Astrocyte (in vitro differentiated cells and primary cell): ENCODE results near the gene ZNF516. TPM values are rescaled to one million over a fixed set of nuclear protein-coding genes. Genes with fewer than 3 reads are reported as not detected.

Experiments
- DNase-seq: peaks from one replicate; pipeline ENCODE4 v3.0.0-alpha.2; 2010; ENCODE audit warnings: low read depth
- FAIRE-seq: peaks from 2 replicates; lab custom pipeline; 2011; peaks lifted over from hg19 to GRCh38; lab: Jason Lieb, UNC
- H2AFZ ChIP-seq: 2 replicates; pipeline ENCODE4 v1.6.0; 2012; ENCODE audit warnings: low read depth, low read length, inconsistent platforms
- H3K27ac ChIP-seq: 2 replicates; pipeline ENCODE4 v1.5.1; 2011; ENCODE audit warnings: low read depth, low read length, inconsistent platforms
- H3K27me3 ChIP-seq: 2 replicates; pipeline ENCODE4 v1.6.0; 2011; ENCODE audit warnings: low read length, inconsistent platforms; ENCODE audit not compliant: insufficient read depth
- H3K36me3 ChIP-seq: 2 replicates; pipeline ENCODE4 v1.5.1; 2011; ENCODE audit warnings: low read length, inconsistent platforms; ENCODE audit not compliant: insufficient read depth
- H3K4me1 ChIP-seq: 2 replicates; pipeline ENCODE4 v1.5.1; 2011; ENCODE audit warnings: low read length, inconsistent platforms; ENCODE audit not compliant: insufficient read depth
- H3K4me2 ChIP-seq: 2 replicates; pipeline ENCODE4 v1.6.0; 2012; ENCODE audit warnings: low read length, inconsistent platforms
- H3K4me3 ChIP-seq: 2 replicates; pipeline ENCODE4 v1.5.1; 2011; ENCODE audit warnings: low read depth, mild to moderate bottlenecking, low read length, inconsistent platforms; ENCODE audit not compliant: insufficient read depth
- H3K79me2 ChIP-seq: 2 replicates; pipeline ENCODE4 v1.6.0; 2012; ENCODE audit warnings: mild to moderate bottlenecking, low read length, inconsistent platforms; ENCODE audit not compliant: insufficient read depth
- H3K9ac ChIP-seq: 2 replicates; pipeline ENCODE4 v1.6.0; 2012; ENCODE audit warnings: mild to moderate bottlenecking, low read length, inconsistent platforms
- H3K9me3 ChIP-seq: 2 replicates; pipeline ENCODE4 v1.5.1; 2012; ENCODE audit warnings: low read depth, mild to moderate bottlenecking, low read length, inconsistent platforms; ENCODE audit not compliant: insufficient read depth
- H4K20me1 ChIP-seq: 2 replicates; pipeline ENCODE4 v1.6.0; 2012; ENCODE audit warnings: low read length, inconsistent platforms; ENCODE audit not compliant: insufficient read depth
- H3K27ac Mint-ChIP-seq: one replicate; pipeline ENCODE4 v1.8.0; 2021; ENCODE audit warnings: mild to moderate bottlenecking, mixed read lengths; ENCODE audit not compliant: unreplicated experiment
- H3K27me3 Mint-ChIP-seq: one replicate; pipeline ENCODE4 v1.8.0; 2021; ENCODE audit warnings: low read depth, mixed read lengths; ENCODE audit not compliant: unreplicated experiment
- H3K36me3 Mint-ChIP-seq: one replicate; pipeline ENCODE4 v1.8.0; 2021; ENCODE audit warnings: low read depth, mixed read lengths; ENCODE audit not compliant: unreplicated experiment
- H3K4me1 Mint-ChIP-seq: one replicate; pipeline ENCODE4 v1.8.0; 2021; ENCODE audit warnings: low read depth, mixed read lengths; ENCODE audit not compliant: unreplicated experiment
- H3K4me3 Mint-ChIP-seq: one replicate; pipeline ENCODE4 v1.8.0; 2021; ENCODE audit warnings: mild to moderate bottlenecking, moderate library complexity, mixed read lengths; ENCODE audit not compliant: unreplicated experiment
- H3K9me3 Mint-ChIP-seq: one replicate; pipeline ENCODE4 v1.8.0; 2021; ENCODE audit warnings: mild to moderate bottlenecking, mixed read lengths; ENCODE audit not compliant: unreplicated experiment
- CTCF ChIP-seq: IDR thresholded peaks from 2 replicates; pipeline ENCODE4 v1.5.1; 2011; ENCODE audit warnings: low read depth, mild to moderate bottlenecking, inconsistent platforms, low read length, moderate library complexity; ENCODE audit not compliant: insufficient read depth
- EZH2 ChIP-seq: IDR thresholded peaks from 2 replicates; pipeline ENCODE4 v1.6.1; 2012; ENCODE audit warnings: mild to moderate bottlenecking, low read length, inconsistent platforms; ENCODE audit not compliant: insufficient read depth
- total RNA-seq: library from RNA; stranded (reverse); gene quantifications from 2 replicates; pipeline ENCODE4 v1.2.1, GENCODE V29; 2021

The ZNF516 gene
- total RNA-seq, 1 donor from 2014 or later = 59.8 TPM

GRCh38 chr18:76463872-76464271, 31.2 kb downstream of the ZNF516 start:
- Histone ChIP-seq H3K79me2 (peaks cover 84% of the 10 kb centered on the region), H2AFZ (no peak overlapping the region)

GRCh38 chr18:76463358-76463757, 31.7 kb downstream of the ZNF516 start:
- H3K27me3 ChIP-seq = no peaks in the 10 kb centered on the region
- H3K36me3 ChIP-seq = peaks cover under 1% of the 10 kb centered on the region
- no peak for TF ChIP-seq EZH2
- no peak for TF ChIP-seq CTCF
- H3K4me2 ChIP-seq = no peak overlapping the region
- no peak overlapping the region for H3K4me3 ChIP-seq
- peaks cover 84% of the 10 kb centered on the region for H3K79me2 ChIP-seq
- H3K36me3 Mint-ChIP-seq = peaks cover 21% of the 10 kb centered on the region
- no peaks in the 10 kb centered on the region for H3K27me3 Mint-ChIP-seq
- H3K4me1 ChIP-seq = peaks cover 21% of the 10 kb centered on the region
- H3K4me1 Mint-ChIP-seq = peaks cover 14% of the 10 kb centered on the region
- DNase-seq = no peak
- no peak overlapping the region for H3K27ac Mint-ChIP-seq
- H2AFZ ChIP-seq = no peak overlapping the region
- no peak overlapping the region for H3K4me3 Mint-ChIP-seq
- H3K27ac ChIP-seq = no peak overlapping the region
- H3K9me3 Mint-ChIP-seq = no peaks in the 10 kb centered on the region
- no peak overlapping the region for H3K9ac ChIP-seq
- no peaks in the 10 kb centered on the region for H3K9me3 ChIP-seq
- no peak for FAIRE-seq
- peaks cover 29% of the 10 kb centered on the region for H4K20me1 ChIP-seq

More at GRCh38 chr18:76463872-76464271, 31.2 kb downstream of the ZNF516 start:
- TF ChIP-seq EZH2 = no peak
- TF ChIP-seq CTCF = no peak
- Mint-ChIP-seq H3K9me3 (no peaks in the 10 kb centered on the region), H3K4me1 (peaks cover 18% of the 10 kb centered on the region), H3K4me3 (no peak overlapping the region), H3K27me3 (no peaks in the 10 kb centered on the region), H3K36me3 (peaks cover 19% of the 10 kb centered on the region), H3K27ac (no peak overlapping the region)
- Histone ChIP-seq H3K4me3 (no peak overlapping the region), H3K9ac (no peak overlapping the region), H3K9me3 (no peaks in the 10 kb centered on the region), H3K36me3 (no peaks in the 10 kb centered on the region), H3K4me1 (peaks cover 20% of the 10 kb centered on the region), H3K27ac (no peak overlapping the region), H3K27me3 (no peaks in the 10 kb centered on the region), H4K20me1 (peaks cover 33% of the 10 kb centered on the region), H3K4me2 (no peak overlapping the region)
- FAIRE-seq (no peak), DNase-seq (no peak)

- Histone ChIP-seq H2AFZ (no peak overlapping the region), H3K36me3 (peaks cover 2% of the 10 kb centered on the region), H3K9me3 (no peaks in the 10 kb centered on the region), H3K4me1 (peaks cover 29% of the 10 kb centered on the region), H3K4me2 (no peak overlapping the region), H3K27me3 (no peaks in the 10 kb centered on the region), H3K79me2 (peaks cover 82% of the 10 kb centered on the region), H3K9ac (no peak overlapping the region), H3K27ac (no peak overlapping the region), H4K20me1 (peaks cover 20% of the 10 kb centered on the region), H3K4me3 (no peak overlapping the region)
- Mint-ChIP-seq H3K4me3 (no peak overlapping the region), H3K36me3 (peaks cover 23% of the 10 kb centered on the region), H3K27me3 (no peaks in the 10 kb centered on the region), H3K9me3 (no peaks in the 10 kb centered on the region), H3K4me1 (peaks cover 21% of the 10 kb centered on the region), H3K27ac (no peak overlapping the region)
- no peak for DNase-seq
- TF ChIP-seq EZH2 (no peak), CTCF (no peak)
- FAIRE-seq = no peak
These were observed 32.7 kb downstream of the ZNF516 start for GRCh38 chr18:76462326-76462694.
